Measurements from ENCODE around the gene DAAM2.

The DAAM2 gene

GRCh38 chr6:39791850-39792539, at the start of gene DAAM2:
Gene DAAM2 (plus strand): TSS chr6:39792376. CDS start chr6:39856303, 63,927 bp downstream.
- peak within 1 kb of the TSS; percentile 43 to 53 for H3K9ac ChIP-seq (ENCODE audit: low read depth in 1 of 2, low read length in 2 of 2)
- no peaks in the 10 kb centered on the region for H3K36me3 ChIP-seq (ENCODE audit: control insufficient read depth in 1 of 2, insufficient read depth in 2 of 2, low read length in 2 of 2)
- no peaks in the 10 kb centered on the region for H3K9me3 ChIP-seq (ENCODE audit: control insufficient read depth in 1 of 2, low read length in 2 of 2)
- H3K4me3 ChIP-seq (ENCODE audit: low read depth in 1 of 2, low read length in 2 of 2) = peak within 1 kb of the TSS; percentile 49 to 69
- H3K4me1 ChIP-seq (ENCODE audit: control insufficient read depth in 1 of 2, insufficient read depth in 2 of 2, low read length in 2 of 2) = peaks cover 0 to 4% of the 10 kb centered on the region in 2 donors
- no peak within 1 kb of the TSS for H3K27ac ChIP-seq (ENCODE audit: low read depth, low read length)
- peaks cover 14 to 29% of the 10 kb centered on the region in 2 donors for H3K27me3 ChIP-seq (ENCODE audit: control insufficient read depth in 1 of 2, insufficient read depth in 2 of 2, low read length in 2 of 2)

DNA sequence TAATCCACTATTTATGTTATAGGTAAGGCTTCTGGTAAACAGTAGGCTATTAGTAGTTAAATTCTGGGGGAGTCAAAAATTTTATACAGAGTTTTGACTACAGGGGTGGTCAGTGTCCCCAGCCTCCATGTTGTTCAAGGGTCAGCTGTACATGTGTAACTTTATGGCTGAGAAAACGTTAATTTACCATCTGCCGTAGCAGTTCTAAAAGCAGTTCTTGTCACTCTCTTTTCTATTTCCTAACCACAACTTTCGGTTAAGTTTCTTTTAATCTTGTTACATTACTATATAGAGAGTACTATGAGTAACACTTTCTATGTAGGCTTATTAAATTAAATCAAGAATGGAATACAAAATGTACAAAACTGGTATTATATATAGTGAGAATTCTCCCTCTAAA, 45.4 kb upstream of the DAAM2 start:
- Histone ChIP-seq H3K4me1 (ENCODE audit: control insufficient read depth in 1 of 2, insufficient read depth in 2 of 2, low read length in 2 of 2) (no peaks in the 10 kb centered on the region), H3K36me3 (ENCODE audit: control insufficient read depth in 1 of 2, insufficient read depth in 2 of 2, low read length in 2 of 2) (no peaks in the 10 kb centered on the region), H3K9ac (ENCODE audit: low read depth in 1 of 2, low read length in 2 of 2) (no peak overlapping the region), H3K9me3 (ENCODE audit: control insufficient read depth in 1 of 2, low read length in 2 of 2) (no peaks in the 10 kb centered on the region), H3K27ac (ENCODE audit: low read depth, low read length) (no peak overlapping the region), H3K4me3 (ENCODE audit: low read depth in 1 of 2, low read length in 2 of 2) (no peak overlapping the region), H3K27me3 (ENCODE audit: control insufficient read depth in 1 of 2, insufficient read depth in 2 of 2, low read length in 2 of 2) (no peaks in the 10 kb centered on the region)

DNA sequence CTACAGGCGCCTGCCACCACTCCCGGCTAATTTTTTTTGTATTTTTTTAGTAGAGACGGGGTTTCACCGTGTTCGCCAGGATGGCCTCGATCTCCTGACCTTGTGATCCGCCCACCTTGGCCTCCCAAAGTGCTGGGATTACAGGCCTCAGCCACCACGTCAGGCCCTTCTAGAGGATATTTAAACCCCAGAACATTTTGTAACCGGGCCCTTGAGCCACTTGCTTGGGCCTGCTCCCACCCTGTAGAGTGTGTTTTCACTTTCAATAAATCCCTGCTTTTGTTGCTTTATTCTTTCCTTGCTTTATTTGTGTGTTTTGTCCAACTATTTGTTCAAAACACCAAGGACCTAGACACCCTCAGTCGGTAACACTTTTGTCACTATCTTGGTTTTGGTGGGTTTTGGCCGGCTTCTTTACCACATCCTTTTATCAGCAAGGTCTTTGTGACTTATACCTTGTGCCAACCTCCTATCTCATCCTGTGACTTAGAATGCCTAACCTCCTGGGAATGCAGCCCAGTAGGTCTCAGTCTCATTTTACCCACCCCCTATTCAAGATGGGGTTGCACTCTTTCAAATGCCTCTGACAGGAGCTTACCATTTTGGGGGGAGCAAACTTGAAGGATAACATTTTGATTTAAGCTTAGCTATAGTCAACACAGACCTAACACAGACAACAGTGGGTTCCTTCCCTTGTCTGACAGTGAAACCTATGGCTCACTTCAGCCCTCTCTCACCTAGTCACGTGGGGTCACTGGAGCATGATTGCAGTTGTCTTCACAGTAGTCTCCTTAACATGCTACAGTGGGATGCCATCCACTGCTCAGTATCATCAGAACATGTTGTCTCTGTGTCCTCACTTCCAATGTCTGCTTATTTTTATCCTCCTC, 39.1 kb upstream of the DAAM2 start:
- Histone ChIP-seq H3K4me3 (ENCODE audit: low read depth in 1 of 2, low read length in 2 of 2) (no peak overlapping the region), H3K4me1 (ENCODE audit: control insufficient read depth in 1 of 2, insufficient read depth in 2 of 2, low read length in 2 of 2) (peaks cover 0 to 5% of the 10 kb centered on the region in 2 donors), H3K36me3 (ENCODE audit: control insufficient read depth in 1 of 2, insufficient read depth in 2 of 2, low read length in 2 of 2) (no peaks in the 10 kb centered on the region), H3K9ac (ENCODE audit: low read depth in 1 of 2, low read length in 2 of 2) (no peak overlapping the region), H3K27ac (ENCODE audit: low read depth, low read length) (peak overlapping the region; percentile 14), H3K9me3 (ENCODE audit: control insufficient read depth in 1 of 2, low read length in 2 of 2) (no peaks in the 10 kb centered on the region), H3K27me3 (ENCODE audit: control insufficient read depth in 1 of 2, insufficient read depth in 2 of 2, low read length in 2 of 2) (no peaks in the 10 kb centered on the region)

DNA sequence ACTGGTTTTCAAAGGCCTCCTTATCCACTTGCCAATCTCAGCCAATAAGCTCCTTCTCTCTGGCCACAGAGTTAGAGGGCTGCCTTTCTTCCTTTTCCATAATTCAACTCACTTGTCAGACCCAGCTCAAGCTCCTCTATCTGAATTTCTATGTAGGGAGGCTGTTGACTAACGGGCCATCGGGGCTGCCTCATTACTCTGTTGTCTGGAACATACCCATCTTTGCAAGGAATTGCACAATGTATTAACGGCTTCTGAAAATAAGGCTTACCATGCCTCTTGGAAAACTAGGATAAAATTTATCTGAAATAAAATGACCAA, 38.5 kb upstream of the DAAM2 start:
- Histone ChIP-seq H3K4me3 (ENCODE audit: low read depth in 1 of 2, low read length in 2 of 2) (no peak overlapping the region), H3K36me3 (ENCODE audit: control insufficient read depth in 1 of 2, insufficient read depth in 2 of 2, low read length in 2 of 2) (no peaks in the 10 kb centered on the region), H3K27ac (ENCODE audit: low read depth, low read length) (peak overlapping the region; percentile 14), H3K27me3 (ENCODE audit: control insufficient read depth in 1 of 2, insufficient read depth in 2 of 2, low read length in 2 of 2) (no peaks in the 10 kb centered on the region), H3K9me3 (ENCODE audit: control insufficient read depth in 1 of 2, low read length in 2 of 2) (no peaks in the 10 kb centered on the region), H3K9ac (ENCODE audit: low read depth in 1 of 2, low read length in 2 of 2) (no peak overlapping the region), H3K4me1 (ENCODE audit: control insufficient read depth in 1 of 2, insufficient read depth in 2 of 2, low read length in 2 of 2) (peaks cover 0 to 5% of the 10 kb centered on the region in 2 donors)

GRCh38 chr6:39754514-39755115, 37.6 kb upstream of the DAAM2 start:
- H3K27ac ChIP-seq (ENCODE audit: low read depth, low read length) = no peak overlapping the region

GRCh38 chr6:39755231-39755630, 36.9 kb upstream of the DAAM2 start:
- Histone ChIP-seq H3K36me3 (ENCODE audit: control insufficient read depth in 1 of 2, insufficient read depth in 2 of 2, low read length in 2 of 2) (no peaks in the 10 kb centered on the region), H3K4me1 (ENCODE audit: control insufficient read depth in 1 of 2, insufficient read depth in 2 of 2, low read length in 2 of 2) (peaks cover 0 to 5% of the 10 kb centered on the region in 2 donors), H3K27ac (ENCODE audit: low read depth, low read length) (no peak overlapping the region), H3K27me3 (ENCODE audit: control insufficient read depth in 1 of 2, insufficient read depth in 2 of 2, low read length in 2 of 2) (peaks cover 0 to 3% of the 10 kb centered on the region in 2 donors), H3K9ac (ENCODE audit: low read depth in 1 of 2, low read length in 2 of 2) (no peak overlapping the region), H3K9me3 (ENCODE audit: control insufficient read depth in 1 of 2, low read length in 2 of 2) (no peaks in the 10 kb centered on the region), H3K4me3 (ENCODE audit: low read depth in 1 of 2, low read length in 2 of 2) (no peak overlapping the region)

More at GRCh38 chr6:39754514-39755115, 37.6 kb upstream of the DAAM2 start:
- peaks cover 0 to 5% of the 10 kb centered on the region in 2 donors for H3K4me1 ChIP-seq (ENCODE audit: control insufficient read depth in 1 of 2, insufficient read depth in 2 of 2, low read length in 2 of 2)
- H3K36me3 ChIP-seq (ENCODE audit: control insufficient read depth in 1 of 2, insufficient read depth in 2 of 2, low read length in 2 of 2) = no peaks in the 10 kb centered on the region
- no peak overlapping the region for H3K9ac ChIP-seq (ENCODE audit: low read depth in 1 of 2, low read length in 2 of 2)
- H3K9me3 ChIP-seq (ENCODE audit: control insufficient read depth in 1 of 2, low read length in 2 of 2) = no peaks in the 10 kb centered on the region
- H3K4me3 ChIP-seq (ENCODE audit: low read depth in 1 of 2, low read length in 2 of 2) = no peak overlapping the region
- peaks cover 0 to 3% of the 10 kb centered on the region in 2 donors for H3K27me3 ChIP-seq (ENCODE audit: control insufficient read depth in 1 of 2, insufficient read depth in 2 of 2, low read length in 2 of 2)

DNA sequence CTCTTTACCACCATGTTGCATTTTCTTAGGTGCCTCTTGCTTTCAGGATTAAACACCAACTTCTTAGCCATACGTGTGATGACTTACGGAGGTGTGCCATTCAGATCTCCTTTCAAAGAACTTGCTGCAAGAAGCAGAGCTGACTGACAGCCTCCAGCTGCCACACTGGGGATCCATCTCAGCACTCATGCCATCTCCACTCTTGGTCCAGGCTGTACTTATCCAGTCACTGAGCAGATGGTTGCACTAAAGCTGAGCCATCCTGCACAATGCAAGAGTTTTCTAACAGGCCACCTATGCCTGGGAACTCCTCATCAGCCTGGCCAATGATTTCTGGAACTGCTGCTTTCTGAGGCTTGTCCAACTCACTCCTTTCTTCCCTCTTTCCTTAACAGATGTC, 35.6 kb upstream of the DAAM2 start:
- H3K36me3 ChIP-seq (ENCODE audit: control insufficient read depth in 1 of 2, insufficient read depth in 2 of 2, low read length in 2 of 2) = no peaks in the 10 kb centered on the region
- no peak overlapping the region for H3K9ac ChIP-seq (ENCODE audit: low read depth in 1 of 2, low read length in 2 of 2)
- H3K27me3 ChIP-seq (ENCODE audit: control insufficient read depth in 1 of 2, insufficient read depth in 2 of 2, low read length in 2 of 2) = peaks cover 0 to 3% of the 10 kb centered on the region in 2 donors
- no peaks in the 10 kb centered on the region for H3K9me3 ChIP-seq (ENCODE audit: control insufficient read depth in 1 of 2, low read length in 2 of 2)
- no peak overlapping the region for H3K27ac ChIP-seq (ENCODE audit: low read depth, low read length)
- no peak overlapping the region for H3K4me3 ChIP-seq (ENCODE audit: low read depth in 1 of 2, low read length in 2 of 2)
- H3K4me1 ChIP-seq (ENCODE audit: control insufficient read depth in 1 of 2, insufficient read depth in 2 of 2, low read length in 2 of 2) = peaks cover 0 to 5% of the 10 kb centered on the region in 2 donors

DNA sequence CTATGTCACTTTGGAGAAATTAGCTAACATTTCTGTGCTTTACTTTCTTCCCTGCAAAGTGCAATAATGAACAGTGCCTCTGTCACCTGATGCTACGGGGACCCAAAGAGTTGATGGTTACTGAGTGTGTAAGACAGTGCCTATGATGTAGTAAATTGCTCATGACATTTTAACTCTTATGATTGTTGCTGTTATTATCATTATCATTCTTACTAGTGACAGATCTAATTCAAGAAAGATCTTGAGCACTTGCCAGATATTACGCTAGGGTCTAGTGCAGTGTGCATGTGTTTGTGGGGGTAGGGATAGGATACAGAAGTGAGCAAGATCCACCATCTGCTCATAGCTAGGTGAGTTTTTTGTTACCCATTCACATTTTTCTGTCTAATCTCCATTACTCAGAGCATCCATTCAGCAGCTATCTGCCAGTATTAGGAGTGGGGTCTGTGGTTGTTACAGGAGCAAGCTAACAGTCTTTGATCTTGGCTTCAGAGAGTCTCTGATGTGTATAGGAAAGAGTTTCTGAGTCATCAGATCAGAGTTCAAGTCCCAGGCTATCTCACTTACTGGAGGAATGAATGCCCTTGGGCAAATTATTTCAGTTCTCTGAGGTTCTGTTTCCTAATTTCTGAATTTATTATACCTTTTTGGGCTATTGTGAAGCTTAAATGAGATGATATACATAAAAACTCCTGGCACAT, 33.1 kb upstream of the DAAM2 start:
- H3K9ac ChIP-seq (ENCODE audit: low read depth in 1 of 2, low read length in 2 of 2) = no peak overlapping the region
- peaks cover 0 to 3% of the 10 kb centered on the region in 2 donors for H3K27me3 ChIP-seq (ENCODE audit: control insufficient read depth in 1 of 2, insufficient read depth in 2 of 2, low read length in 2 of 2)
- no peaks in the 10 kb centered on the region for H3K9me3 ChIP-seq (ENCODE audit: control insufficient read depth in 1 of 2, low read length in 2 of 2)
- H3K36me3 ChIP-seq (ENCODE audit: control insufficient read depth in 1 of 2, insufficient read depth in 2 of 2, low read length in 2 of 2) = no peaks in the 10 kb centered on the region
- no peak overlapping the region for H3K27ac ChIP-seq (ENCODE audit: low read depth, low read length)
- no peak overlapping the region for H3K4me3 ChIP-seq (ENCODE audit: low read depth in 1 of 2, low read length in 2 of 2)
- H3K4me1 ChIP-seq (ENCODE audit: control insufficient read depth in 1 of 2, insufficient read depth in 2 of 2, low read length in 2 of 2) = no peaks in the 10 kb centered on the region

DNA sequence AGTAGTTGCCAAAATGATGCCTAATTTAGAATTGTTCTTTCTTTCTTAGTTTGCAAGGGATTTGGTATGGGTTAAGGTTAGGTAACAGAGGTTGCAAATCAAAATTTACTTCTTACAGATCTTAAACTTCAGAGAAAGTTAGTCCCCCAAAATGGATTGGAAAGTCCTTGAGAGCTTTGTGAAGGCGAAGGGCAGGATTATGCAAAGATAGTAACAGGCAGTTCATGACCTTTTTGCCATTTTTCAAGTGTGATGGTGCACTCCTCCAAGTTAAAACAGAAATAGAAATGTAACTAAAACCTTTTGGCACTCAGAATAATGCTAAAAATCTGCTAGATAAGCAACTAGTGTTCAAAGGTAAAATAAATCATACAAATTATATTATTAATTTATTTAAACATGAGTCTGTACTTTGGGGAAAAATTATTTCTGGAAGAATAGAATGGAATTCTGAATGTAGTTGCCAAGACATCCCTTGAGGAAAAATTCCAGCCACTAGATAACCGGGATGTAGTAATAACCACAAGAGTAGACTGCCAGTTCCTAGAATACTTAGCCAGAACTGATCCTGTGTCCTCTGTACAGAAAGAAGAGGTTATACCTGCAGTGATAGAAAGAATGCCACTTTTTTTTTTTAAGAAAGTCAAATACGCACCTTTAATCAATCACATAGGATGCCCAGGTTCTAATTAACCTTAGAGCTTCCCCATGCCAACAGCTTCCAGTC, 31.8 kb upstream of the DAAM2 start:
- H3K9ac ChIP-seq (ENCODE audit: low read depth in 1 of 2, low read length in 2 of 2) = no peak overlapping the region
- peaks cover 0 to 3% of the 10 kb centered on the region in 2 donors for H3K27me3 ChIP-seq (ENCODE audit: control insufficient read depth in 1 of 2, insufficient read depth in 2 of 2, low read length in 2 of 2)
- H3K9me3 ChIP-seq (ENCODE audit: control insufficient read depth in 1 of 2, low read length in 2 of 2) = no peaks in the 10 kb centered on the region
- no peak overlapping the region for H3K4me3 ChIP-seq (ENCODE audit: low read depth in 1 of 2, low read length in 2 of 2)
- no peak overlapping the region for H3K27ac ChIP-seq (ENCODE audit: low read depth, low read length)
- no peaks in the 10 kb centered on the region for H3K4me1 ChIP-seq (ENCODE audit: control insufficient read depth in 1 of 2, insufficient read depth in 2 of 2, low read length in 2 of 2)
- H3K36me3 ChIP-seq (ENCODE audit: control insufficient read depth in 1 of 2, insufficient read depth in 2 of 2, low read length in 2 of 2) = no peaks in the 10 kb centered on the region
